AG09319 (cell line): ENCODE results near the gene ELP5.

Experiments
- DNase-seq: peaks from one replicate; pipeline ENCODE4 v3.0.0-alpha.2; 2010; ENCODE audit warnings: low read depth; ENCODE audit errors: extremely low read depth
- CTCF ChIP-seq: IDR thresholded peaks from 2 replicates; pipeline ENCODE4 v1.5.1; 2011; ENCODE audit warnings: low read depth, mild to moderate bottlenecking, inconsistent platforms, low read length, moderate library complexity

Gene ELP5

GRCh38 chr17:7224110-7224509, 27.9 kb upstream of the ELP5 start:
- DNase-seq: no peak
- TF ChIP-seq CTCF: no peak

- TF ChIP-seq CTCF: no peak
- no peak for DNase-seq
Measured at GRCh38 chr17:7224661-7225111, 27.3 kb upstream of the ELP5 start.

- DNase-seq: no peak
- TF ChIP-seq CTCF: no peak
Measured at GRCh38 chr17:7225711-7226331, 26.2 kb upstream of the ELP5 start.

GRCh38 chr17:7226721-7227710, 25.0 kb upstream of the ELP5 start:
- no peak for DNase-seq
- no peak for TF ChIP-seq CTCF

- TF ChIP-seq CTCF: no peak
- no peak for DNase-seq
Measured at GRCh38 chr17:7228920-7229319, 23.1 kb upstream of the ELP5 start.

GRCh38 chr17:7229504-7229903, 22.5 kb upstream of the ELP5 start:
- DNase-seq: no peak
- no peak for TF ChIP-seq CTCF

GRCh38 chr17:7232114-7232513, 19.9 kb upstream of the ELP5 start:
- TF ChIP-seq CTCF: no peak
- DNase-seq: no peak
